Hepatocyte (in vitro differentiated cells): Measurements from ENCODE around the gene TOX3.

Experiments
- CTCF ChIP-seq: fragments of 200-600 bp; sonication (generic); IDR thresholded peaks from 2 replicates; pipeline ENCODE4 v1.5.1; 2016; ENCODE audit warnings: antibody characterized with exemption, mild to moderate bottlenecking; ENCODE audit not compliant: poor library complexity
- EZH2 ChIP-seq: fragments of 200-600 bp; sonication (generic); IDR thresholded peaks from 2 replicates; pipeline ENCODE4 v1.6.1; 2016; ENCODE audit warnings: antibody characterized with exemption, mild to moderate bottlenecking, borderline replicate concordance
- EZH2phosphoT487 ChIP-seq: fragments of 200-600 bp; sonication (generic); IDR thresholded peaks from one replicate; pipeline ENCODE4 v1.6.1; 2018; ENCODE audit warnings: antibody characterized with exemption, mild to moderate bottlenecking, low read depth, moderate library complexity; ENCODE audit not compliant: unreplicated experiment, severe bottlenecking

- no peak for TF ChIP-seq CTCF
- no peak for TF ChIP-seq EZH2phosphoT487
- no peak for TF ChIP-seq EZH2
Observed at GRCh38 chr16:52492789-52493357, 54.1 kb downstream of the TOX3 start.
